Thoracic aorta (tissue), 2 donors: Measurements from ENCODE around the gene SDK1. TPM values are rescaled to one million over a fixed set of nuclear protein-coding genes. Genes with fewer than 3 reads are reported as not detected.

Experiments used
- ATAC-seq: fragments of 150-250 bp; one replicate; pipeline ENCODE4 v1.8.0; 2017; ENCODE audit warnings: low read depth; ENCODE audit not compliant: insufficient number of reproducible peaks, low FRiP score
- DNase-seq: peaks from one replicate; pipeline ENCODE4 v3.0.0-alpha.2; 2020; ENCODE audit warnings: low spot score
- H3K27ac ChIP-seq, 2 donors: fragments of 200-600 bp; sonication (generic); 1 replicate in 1 of 2; 2 replicates in 1 of 2; pipeline ENCODE4 v1.5.1; 2016; ENCODE audit warnings: mild to moderate bottlenecking in 2 of 2, moderate library complexity in 2 of 2
- H3K27me3 ChIP-seq: fragments of 200-600 bp; sonication (generic); replicated peaks from 2 replicates; pipeline ENCODE4 v1.6.0; 2016; ENCODE audit warnings: mild to moderate bottlenecking; ENCODE audit not compliant: insufficient read depth
- H3K36me3 ChIP-seq: fragments of 200-600 bp; sonication (generic); one replicate; pipeline ENCODE4 v1.5.1; 2016
- H3K4me1 ChIP-seq, 2 donors: fragments of 200-600 bp; sonication (generic); 1 replicate in 1 of 2; 2 replicates in 1 of 2; pipeline versions ENCODE4 v1.5.1 to v1.6.0; 2016; ENCODE audit warnings: low read depth in 2 of 2, mild to moderate bottlenecking in 1 of 2; ENCODE audit not compliant: control insufficient read depth in 1 of 2
- H3K4me3 ChIP-seq: fragments of 200-600 bp; sonication (generic); 2 replicates; pipeline ENCODE4 v1.5.1; 2016; ENCODE audit warnings: mild to moderate bottlenecking
- H3K9me3 ChIP-seq: fragments of 200-600 bp; sonication (generic); 2 replicates; pipeline ENCODE4 v1.5.1; 2016
- CTCF ChIP-seq: fragments of 200-600 bp; sonication (generic); IDR thresholded peaks from one replicate; pipeline ENCODE4 v1.5.1; 2019; ENCODE audit warnings: antibody characterized with exemption
- total RNA-seq, 2 donors: library from RNA; depleted of rRNA; stranded (reverse); fragments of >200 nt; gene quantifications; one replicate each; pipeline versions ENCODE4 v1.1.0 to v1.2.3, GENCODE V29; 2016

The SDK1 gene
- total RNA-seq, 2 donors from 2014 or later = 27.5 to 29.2 TPM

- Histone ChIP-seq H3K36me3 (peaks cover 12% of the 10 kb centered on the region), H3K27me3 (no peaks in the 10 kb centered on the region), H3K4me1 (no peaks in the 10 kb centered on the region), H3K27ac (no peak overlapping the region), H3K4me3 (no peak overlapping the region), H3K9me3 (peaks cover under 1% of the 10 kb centered on the region)
- ATAC-seq = no peak
- DNase-seq = no peak
- no peak for TF ChIP-seq CTCF
Measured at GRCh38 chr7:4013793-4014192, 712.7 kb downstream of the SDK1 start.

GRCh38 chr7:4014346-4015050 lies 713.4 kb downstream of the SDK1 start:
- ATAC-seq (no peak), DNase-seq (no peak)
- Histone ChIP-seq H3K9me3 (peaks cover 2% of the 10 kb centered on the region), H3K27me3 (no peaks in the 10 kb centered on the region), H3K27ac (no peak overlapping the region), H3K4me3 (no peak overlapping the region), H3K4me1 (no peaks in the 10 kb centered on the region), H3K36me3 (peaks cover 12% of the 10 kb centered on the region)
- TF ChIP-seq CTCF = no peak

- H3K4me1 ChIP-seq = no peaks in the 10 kb centered on the region
- no peak overlapping the region for H3K27ac ChIP-seq
- peaks cover 2% of the 10 kb centered on the region for H3K9me3 ChIP-seq
- H3K4me3 ChIP-seq = no peak overlapping the region
- DNase-seq (no peak), ATAC-seq (no peak)
- H3K27me3 ChIP-seq = no peaks in the 10 kb centered on the region
- TF ChIP-seq CTCF = no peak
- peaks cover 12% of the 10 kb centered on the region for H3K36me3 ChIP-seq
Measured at GRCh38 chr7:4015371-4015770, 714.3 kb downstream of the SDK1 start.

GRCh38 chr7:4015996-4016395 lies 714.9 kb downstream of the SDK1 start:
- Histone ChIP-seq H3K4me1 (no peaks in the 10 kb centered on the region), H3K9me3 (peaks cover 2% of the 10 kb centered on the region), H3K27ac (no peak overlapping the region), H3K36me3 (peaks cover 12% of the 10 kb centered on the region), H3K4me3 (no peak overlapping the region), H3K27me3 (no peaks in the 10 kb centered on the region)
- TF ChIP-seq CTCF = no peak
- no peak for DNase-seq
- no peak for ATAC-seq

- no peaks in the 10 kb centered on the region for H3K27me3 ChIP-seq
- peaks cover 8% of the 10 kb centered on the region for H3K36me3 ChIP-seq
- no peak for TF ChIP-seq CTCF
- no peak for ATAC-seq
- DNase-seq = no peak
- H3K9me3 ChIP-seq = peaks cover 2% of the 10 kb centered on the region
- no peak overlapping the region for H3K27ac ChIP-seq
- no peaks in the 10 kb centered on the region for H3K4me1 ChIP-seq
- no peak overlapping the region for H3K4me3 ChIP-seq
Measured at GRCh38 chr7:4017081-4017480, 716.0 kb downstream of the SDK1 start.
